Sigmoid colon (tissue), 7 donors: ENCODE measurements around the gene OR52E5. TPM values are rescaled to one million over a fixed set of nuclear protein-coding genes. Genes with fewer than 3 reads are reported as not detected.

Source experiments
- DNase-seq: peaks from one replicate; pipeline ENCODE4 v3.0.0-alpha.2; 2019
- H3K27ac ChIP-seq, 4 donors: fragments of 200-600 bp; sonication (generic); one replicate each; pipeline ENCODE4 v1.5.1; 2016 to 2019; ENCODE audit warnings: mild to moderate bottlenecking in 1 of 4
- H3K27me3 ChIP-seq, 3 donors: fragments of 200-600 bp; sonication (generic); one replicate each; pipeline ENCODE4 v1.5.1; 2019; ENCODE audit warnings: mild to moderate bottlenecking in 1 of 3
- H3K36me3 ChIP-seq, 4 donors: fragments of 200-600 bp; sonication (generic); one replicate each; pipeline ENCODE4 v1.5.1; 2016 to 2019
- H3K4me1 ChIP-seq, 4 donors: fragments of 200-600 bp; sonication (generic); one replicate each; pipeline ENCODE4 v1.5.1; 2017 to 2019
- H3K4me3 ChIP-seq, 4 donors: fragments of 200-600 bp; sonication (generic); one replicate each; pipeline ENCODE4 v1.5.1; 2017 to 2019; ENCODE audit warnings: mild to moderate bottlenecking in 2 of 4, moderate library complexity in 1 of 4
- H3K9me3 ChIP-seq, 4 donors: fragments of 200-600 bp in 3 of 4; sonication (generic) in 3 of 4; one replicate each; pipeline versions ENCODE4 v1.5.1 to v1.6.1; 2013 to 2019
- CTCF ChIP-seq, 4 experiments: fragments of 450-650 bp in 3 of 4; fragments of 200-600 bp in 1 of 4; IDR thresholded peaks; one replicate each; pipeline ENCODE4 v1.5.1; 2016 to 2019; ENCODE audit warnings: antibody characterized with exemption in 4 of 4, mild to moderate bottlenecking in 3 of 4, moderate library complexity in 2 of 4
- EP300 ChIP-seq, 4 donors: sonication (generic); formaldehyde crosslinking; IDR thresholded peaks; one replicate each; pipeline ENCODE4 v1.6.1; 2017; ENCODE audit warnings: antibody characterized with exemption in 4 of 4
- POLR2A ChIP-seq, 2 donors: fragments of 450-650 bp; IDR thresholded peaks; one replicate each; pipeline ENCODE4 v1.6.1; 2016; ENCODE audit warnings: antibody characterized with exemption in 2 of 2, mild to moderate bottlenecking in 2 of 2, moderate library complexity in 2 of 2
- POLR2AphosphoS5 ChIP-seq, 4 donors: sonication (generic); formaldehyde crosslinking; IDR thresholded peaks; one replicate each; pipeline ENCODE4 v1.6.1; 2017; ENCODE audit warnings: antibody characterized with exemption in 4 of 4
- WGBS, 2 donors: extraction: QIAGEN DNeasy Blood & Tissue Kit; methylation state at CpG; one replicate each; pipeline ENCODE4 v1.1.7; 2013; 5-methylcytosine and 5-hydroxymethylcytosine counted together
- intact Hi-C: fragments of 100-400 bp; cut with DNase I; formaldehyde crosslinking; loops from one replicate; pipeline ENCODE4 v1.15.1; 2023
- polyA plus RNA-seq, 3 donors: library from polyadenylated mRNA; stranded (reverse); fragments of 200-250 nt; gene quantifications; one replicate each; pipeline ENCODE4 v1.2.3, GENCODE V29; 2013
- total RNA-seq, 4 donors: library from RNA; depleted of rRNA; stranded (reverse); fragments of >200 nt; gene quantifications; one replicate each; pipeline ENCODE4 v1.1.0, GENCODE V29; 2016
- donor health status: healthy with polysubstance abuse.
- donor health status: Bipolar disorder and iron deficiency.
- donor health status: healthy.

Gene OR52E5
- total and polyA plus RNA-seq, 7 donors: not detected

- no peak overlapping the region for H3K27ac ChIP-seq
- no peaks in the 10 kb centered on the region for H3K36me3 ChIP-seq
- TF ChIP-seq POLR2A (IDR thresholded peaks at IDR 0.05) (no peak), EP300 (IDR thresholded peaks at IDR 0.05) (no peak), POLR2AphosphoS5 (IDR thresholded peaks at IDR 0.05) (no peak), CTCF (IDR thresholded peaks at IDR 0.05) (no peak)
- 87 to 91% methylated on average over 2 of the region's 2 CpGs for WGBS, 2 donors
- H3K9me3 ChIP-seq: no peaks in the 10 kb centered on the region
- no peak overlapping the region for H3K4me3 ChIP-seq
- no peak for DNase-seq
- no peaks in the 10 kb centered on the region for H3K27me3 ChIP-seq
- H3K4me1 ChIP-seq: no peaks in the 10 kb centered on the region
- intact Hi-C loops: no loop called here
These were observed 27.2 kb upstream of the OR52E5 start for GRCh38 chr11:5865826-5866225.

GRCh38 chr11:5878564-5878963 is 14.4 kb upstream of the OR52E5 start:
- no peak for DNase-seq
- TF ChIP-seq POLR2AphosphoS5 (IDR thresholded peaks at IDR 0.05) (no peak), EP300 (IDR thresholded peaks at IDR 0.05) (no peak), CTCF (IDR thresholded peaks at IDR 0.05) (no peak), POLR2A (IDR thresholded peaks at IDR 0.05) (no peak)
- Histone ChIP-seq H3K4me1 (no peaks in the 10 kb centered on the region), H3K9me3 (no peaks in the 10 kb centered on the region), H3K4me3 (no peak overlapping the region), H3K27ac (no peak overlapping the region), H3K27me3 (no peaks in the 10 kb centered on the region), H3K36me3 (no peaks in the 10 kb centered on the region)
- 78 to 86% methylated on average over 2 of the region's 2 CpGs for WGBS, 2 donors
- intact Hi-C loops: no loop called here

GRCh38 chr11:5880329-5880728 is 12.7 kb upstream of the OR52E5 start, which contains the start of gene OR52E4:
Gene OR52E4 (plus strand): TSS chr11:5880629. CDS start chr11:5884293, 3,664 bp downstream.
- WGBS, 2 donors: 75 to 87% methylated on average over 4 of the region's 4 CpGs
- intact Hi-C loops: no loop called here

GRCh38 chr11:5881756-5882155 is 11.3 kb upstream of the OR52E5 start:
- intact Hi-C loops: no loop called here
- H3K4me1 ChIP-seq: no peaks in the 10 kb centered on the region
- H3K27me3 ChIP-seq: no peaks in the 10 kb centered on the region
- H3K9me3 ChIP-seq: no peaks in the 10 kb centered on the region
- no peak for TF ChIP-seq POLR2AphosphoS5 (IDR thresholded peaks at IDR 0.05)
- TF ChIP-seq EP300 (IDR thresholded peaks at IDR 0.05): no peak
- no peak for TF ChIP-seq POLR2A (IDR thresholded peaks at IDR 0.05)
- no peak for TF ChIP-seq CTCF (IDR thresholded peaks at IDR 0.05)
- no peak overlapping the region for H3K27ac ChIP-seq
- H3K4me3 ChIP-seq: no peak overlapping the region
- H3K36me3 ChIP-seq: no peaks in the 10 kb centered on the region
- no peak for DNase-seq

More at GRCh38 chr11:5880329-5880728, 12.7 kb upstream of the OR52E5 start, which contains the start of gene OR52E4:
- Histone ChIP-seq H3K27me3 (no peaks in the 10 kb centered on the region), H3K4me3 (no peak within 1 kb of the TSS), H3K9me3 (no peaks in the 10 kb centered on the region), H3K27ac (no peak within 1 kb of the TSS), H3K4me1 (no peaks in the 10 kb centered on the region), H3K36me3 (no peaks in the 10 kb centered on the region)
- DNase-seq: no peak
- TF ChIP-seq EP300 (IDR thresholded peaks at IDR 0.05): no peak
- TF ChIP-seq POLR2A (IDR thresholded peaks at IDR 0.05): no peak
- no peak for TF ChIP-seq CTCF (IDR thresholded peaks at IDR 0.05)
- no peak for TF ChIP-seq POLR2AphosphoS5 (IDR thresholded peaks at IDR 0.05)

- 63 to 75% methylated on average over 3 of the region's 3 CpGs for WGBS, 2 donors
- Histone ChIP-seq H3K9me3 (no peaks in the 10 kb centered on the region), H3K36me3 (no peaks in the 10 kb centered on the region), H3K4me3 (no peak overlapping the region), H3K4me1 (no peaks in the 10 kb centered on the region), H3K27me3 (no peaks in the 10 kb centered on the region), H3K27ac (no peak overlapping the region)
- intact Hi-C loops: no loop called here
- TF ChIP-seq EP300 (IDR thresholded peaks at IDR 0.05) (no peak), POLR2A (IDR thresholded peaks at IDR 0.05) (no peak), CTCF (IDR thresholded peaks at IDR 0.05) (no peak), POLR2AphosphoS5 (IDR thresholded peaks at IDR 0.05) (no peak)
- DNase-seq: no peak
These were observed 5.8 kb upstream of the OR52E5 start for GRCh38 chr11:5887172-5887571.
